ENCODE data around the gene NFKBIE.
"Not testable (repeated sequence)": the region's sequence is repeated elsewhere in the genome, so short reads cannot be mapped to it uniquely, and the experiment has no call there.

The NFKBIE gene

GRCh38 chr6:44265007-44265721, at the start of gene NFKBIE:
Gene NFKBIE, minus strand, starts transcription at chr6:44265551. Its CDS starts 205 bp downstream, at chr6:44265346.
- peak; percentile 66 for DNase-seq (ENCODE audit: low read depth)
- H3K4me3 ChIP-seq (ENCODE audit: low read depth, low read length), result peak within 1 kb of the TSS; percentile 84

GRCh38 chr6:44314657-44315056, 49.3 kb upstream of the NFKBIE start:
- not testable (repeated sequence) for DNase-seq (ENCODE audit: low read depth); H3K4me3 ChIP-seq (ENCODE audit: low read depth, low read length)

- peak within 1 kb of the TSS; percentile 91 for H3K4me3 ChIP-seq (ENCODE audit: low read depth, low read length)
- peak; percentile 36 for DNase-seq (ENCODE audit: low read depth)
Measured at GRCh38 chr6:44312901-44313788, 47.8 kb upstream of the NFKBIE start, which contains the start of gene AARS2. Gene AARS2, minus strand, starts transcription at chr6:44313347. Its CDS starts 24 bp downstream, at chr6:44313323.

- no peak overlapping the region for H3K4me3 ChIP-seq (ENCODE audit: low read depth, low read length)
- DNase-seq (ENCODE audit: low read depth), result no peak
Measured at GRCh38 chr6:44311767-44312166, 46.4 kb upstream of the NFKBIE start.

- no peak overlapping the region for H3K4me3 ChIP-seq (ENCODE audit: low read depth, low read length)
Measured at GRCh38 chr6:44311304-44311703, 46.0 kb upstream of the NFKBIE start.

GRCh38 chr6:44310241-44310640, 44.9 kb upstream of the NFKBIE start:
- no peak overlapping the region for H3K4me3 ChIP-seq (ENCODE audit: low read depth, low read length)
- no peak for DNase-seq (ENCODE audit: low read depth)

More at GRCh38 chr6:44311304-44311703, 46.0 kb upstream of the NFKBIE start:
- no peak for DNase-seq (ENCODE audit: low read depth)

GRCh38 chr6:44309631-44310030, 44.3 kb upstream of the NFKBIE start:
- H3K4me3 ChIP-seq (ENCODE audit: low read depth, low read length), result no peak overlapping the region
- DNase-seq (ENCODE audit: low read depth), result no peak

- peak; percentile 45 for DNase-seq (ENCODE audit: low read depth)
- H3K4me3 ChIP-seq (ENCODE audit: low read depth, low read length), result no peak overlapping the region
Measured at GRCh38 chr6:44309092-44309491, 43.7 kb upstream of the NFKBIE start.

- no peak for DNase-seq (ENCODE audit: low read depth)
Measured at GRCh38 chr6:44307217-44307616, 41.9 kb upstream of the NFKBIE start.

GRCh38 chr6:44306710-44307109, 41.4 kb upstream of the NFKBIE start:
- no peak for DNase-seq (ENCODE audit: low read depth)

More at GRCh38 chr6:44307217-44307616, 41.9 kb upstream of the NFKBIE start:
- H3K4me3 ChIP-seq (ENCODE audit: low read depth, low read length), result no peak overlapping the region

GRCh38 chr6:44305200-44305725, 39.9 kb upstream of the NFKBIE start:
- H3K4me3 ChIP-seq (ENCODE audit: low read depth, low read length), result no peak overlapping the region
- no peak for DNase-seq (ENCODE audit: low read depth)

More at GRCh38 chr6:44306710-44307109, 41.4 kb upstream of the NFKBIE start:
- H3K4me3 ChIP-seq (ENCODE audit: low read depth, low read length), result no peak overlapping the region

GRCh38 chr6:44304282-44305199, 39.2 kb upstream of the NFKBIE start:
- no peak overlapping the region for H3K4me3 ChIP-seq (ENCODE audit: low read depth, low read length)
- DNase-seq (ENCODE audit: low read depth), result no peak

GRCh38 chr6:44303842-44304241, 38.5 kb upstream of the NFKBIE start:
- no peak for DNase-seq (ENCODE audit: low read depth)
- no peak overlapping the region for H3K4me3 ChIP-seq (ENCODE audit: low read depth, low read length)

- no peak for DNase-seq (ENCODE audit: low read depth)
- H3K4me3 ChIP-seq (ENCODE audit: low read depth, low read length), result no peak overlapping the region
Measured at GRCh38 chr6:44302856-44303255, 37.5 kb upstream of the NFKBIE start.

GRCh38 chr6:44301782-44302564, 36.6 kb upstream of the NFKBIE start:
- no peak overlapping the region for H3K4me3 ChIP-seq (ENCODE audit: low read depth, low read length)
- no peak for DNase-seq (ENCODE audit: low read depth)

- no peak overlapping the region for H3K4me3 ChIP-seq (ENCODE audit: low read depth, low read length)
- no peak for DNase-seq (ENCODE audit: low read depth)
Measured at GRCh38 chr6:44301106-44301505, 35.8 kb upstream of the NFKBIE start.

- no peak overlapping the region for H3K4me3 ChIP-seq (ENCODE audit: low read depth, low read length)
- no peak for DNase-seq (ENCODE audit: low read depth)
Measured at GRCh38 chr6:44300292-44300823, 35.0 kb upstream of the NFKBIE start.

GRCh38 chr6:44298864-44299263, 33.5 kb upstream of the NFKBIE start:
- no peak for DNase-seq (ENCODE audit: low read depth)
- no peak overlapping the region for H3K4me3 ChIP-seq (ENCODE audit: low read depth, low read length)
